Glomerular visceral epithelial cell (primary cell): ENCODE data around the gene MUSTN1.

ENCODE experiments used
- DNase-seq: peaks from one replicate; pipeline ENCODE4 v3.0.0-alpha.2; 2016; ENCODE audit errors: extremely low spot score

The MUSTN1 gene

GRCh38 chr3:52834871-52835501 lies at the start of gene MUSTN1:
MUSTN1 (minus strand) TSS chr3:52835019; CDS start chr3:52834948, 71 bp downstream.
- DNase-seq, result no peak

DNA sequence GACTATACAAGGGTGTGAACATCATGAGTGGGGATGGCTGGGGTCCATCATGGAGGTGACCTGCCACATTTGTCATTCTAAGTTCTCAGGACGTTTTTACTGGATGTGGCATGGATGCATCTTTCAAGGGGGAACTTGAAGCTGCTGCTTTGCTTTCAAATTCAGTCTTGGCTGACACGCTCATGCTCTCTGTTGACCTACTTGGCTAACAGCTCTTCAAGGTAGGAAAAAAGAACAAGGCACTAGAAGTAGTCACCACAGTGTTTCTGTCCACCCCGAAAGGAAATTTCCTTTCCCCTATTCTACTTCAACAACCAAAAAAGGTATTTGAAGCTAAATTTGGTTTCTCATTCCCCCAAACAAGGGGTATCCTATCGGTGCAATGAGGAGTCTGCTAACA lies 47.6 kb upstream of the MUSTN1 start:
- no peak for DNase-seq

- no peak for DNase-seq
Observed at GRCh38 chr3:52881871-52882270, 47.1 kb upstream of the MUSTN1 start.

DNA sequence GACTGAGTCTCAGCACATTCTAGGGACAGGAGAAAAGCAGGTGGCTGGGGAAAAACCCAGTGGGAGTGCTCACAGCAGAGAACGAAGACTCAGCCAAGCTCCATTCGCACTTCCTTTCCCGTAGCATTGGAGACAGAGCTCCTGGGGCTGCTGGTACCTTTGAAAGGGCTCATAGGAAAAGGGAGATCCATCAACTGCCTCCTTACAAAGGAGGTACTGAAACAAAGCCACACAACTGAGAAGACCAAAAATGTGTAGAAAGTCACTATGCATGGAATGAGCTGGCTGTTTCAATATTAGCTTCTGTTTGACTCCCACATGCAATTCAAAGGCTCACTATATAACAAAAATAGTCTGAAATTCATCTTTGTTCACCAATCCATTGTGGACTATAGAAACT lies 45.7 kb upstream of the MUSTN1 start:
- DNase-seq, result no peak

- no peak for DNase-seq
Observed at GRCh38 chr3:52880047-52880446, 45.2 kb upstream of the MUSTN1 start.

DNA sequence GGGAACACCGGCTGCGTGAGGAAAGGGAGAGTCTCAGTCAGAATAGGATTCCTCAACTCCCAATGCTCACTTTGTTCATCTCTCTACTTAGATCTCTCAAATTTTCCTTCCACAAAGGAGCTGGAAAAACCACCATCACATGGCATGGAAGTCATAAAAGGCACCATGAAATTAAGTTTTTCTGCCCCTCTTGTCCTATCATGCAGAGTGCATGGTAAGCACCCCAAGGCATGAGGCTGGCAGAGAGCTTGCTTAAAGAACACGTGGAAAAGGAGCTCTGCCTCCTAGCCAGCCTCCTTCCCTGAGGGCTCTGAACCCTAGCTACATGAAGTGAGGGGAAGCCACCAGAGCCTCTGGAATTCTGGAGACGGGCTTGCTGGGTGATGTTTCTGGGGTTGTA lies 44.8 kb upstream of the MUSTN1 start:
- no peak for DNase-seq

GRCh38 chr3:52879090-52879489 lies 44.3 kb upstream of the MUSTN1 start:
- no peak for DNase-seq

- DNase-seq, result no peak
Observed at GRCh38 chr3:52877085-52877484, 42.3 kb upstream of the MUSTN1 start.

DNA sequence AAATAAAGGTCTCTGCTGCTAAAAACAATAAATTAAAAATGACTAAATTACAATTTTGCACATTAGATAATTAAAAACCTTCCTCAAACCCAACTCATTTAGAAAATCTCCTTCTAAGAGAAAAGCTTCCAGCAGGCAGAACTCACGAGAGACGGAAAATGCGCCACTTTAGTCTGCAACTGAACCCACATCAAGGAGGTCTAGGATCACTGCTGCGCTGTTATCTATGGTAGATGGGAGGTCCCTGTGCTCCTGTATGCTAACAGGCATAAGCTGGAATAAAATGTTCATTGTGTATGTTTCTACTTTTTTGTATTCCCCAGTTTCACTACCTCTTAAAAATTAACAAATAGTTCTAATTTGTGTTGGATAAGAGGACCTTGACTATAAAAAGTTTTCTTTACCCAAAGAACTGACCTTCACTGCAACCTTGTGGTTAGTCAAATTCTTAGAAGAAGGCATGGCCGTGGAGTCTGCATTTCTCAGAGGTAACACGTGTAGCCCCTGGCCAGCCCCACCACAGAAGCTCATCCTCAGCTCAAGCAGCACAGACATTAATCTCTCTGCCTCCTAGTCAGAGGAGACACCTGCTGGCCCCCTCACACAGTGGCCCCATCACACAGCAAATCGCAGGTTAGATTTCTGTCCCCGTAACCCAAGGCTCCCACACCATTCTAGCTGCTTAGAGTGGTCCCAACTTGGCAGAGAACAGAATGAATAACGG lies 40.2 kb upstream of the MUSTN1 start:
- DNase-seq, result no peak

DNA sequence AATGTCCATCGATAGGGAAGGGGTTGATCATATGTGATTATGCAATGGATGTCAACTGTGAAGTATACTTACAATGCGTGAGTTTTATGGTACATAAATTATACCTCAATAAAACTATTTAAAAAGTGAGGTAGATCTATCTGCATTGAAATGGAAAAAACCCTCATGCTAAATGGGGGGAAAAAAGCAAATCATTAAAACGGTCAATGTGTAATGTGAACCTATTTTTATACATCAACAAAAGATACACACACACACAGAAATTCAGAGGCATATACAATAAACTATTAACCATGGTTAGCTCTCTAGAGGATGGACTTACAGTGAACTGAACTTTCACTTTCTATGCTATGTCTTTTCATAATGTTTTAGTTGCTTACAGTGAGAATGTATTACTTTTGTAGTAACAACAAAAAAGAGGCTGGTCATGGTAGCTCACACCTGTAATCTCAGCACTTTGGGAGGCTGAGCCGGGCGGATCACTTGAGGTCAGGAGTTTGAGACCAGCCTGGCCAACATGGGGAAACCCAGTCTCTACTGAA lies 39.4 kb upstream of the MUSTN1 start:
- no peak for DNase-seq

DNA sequence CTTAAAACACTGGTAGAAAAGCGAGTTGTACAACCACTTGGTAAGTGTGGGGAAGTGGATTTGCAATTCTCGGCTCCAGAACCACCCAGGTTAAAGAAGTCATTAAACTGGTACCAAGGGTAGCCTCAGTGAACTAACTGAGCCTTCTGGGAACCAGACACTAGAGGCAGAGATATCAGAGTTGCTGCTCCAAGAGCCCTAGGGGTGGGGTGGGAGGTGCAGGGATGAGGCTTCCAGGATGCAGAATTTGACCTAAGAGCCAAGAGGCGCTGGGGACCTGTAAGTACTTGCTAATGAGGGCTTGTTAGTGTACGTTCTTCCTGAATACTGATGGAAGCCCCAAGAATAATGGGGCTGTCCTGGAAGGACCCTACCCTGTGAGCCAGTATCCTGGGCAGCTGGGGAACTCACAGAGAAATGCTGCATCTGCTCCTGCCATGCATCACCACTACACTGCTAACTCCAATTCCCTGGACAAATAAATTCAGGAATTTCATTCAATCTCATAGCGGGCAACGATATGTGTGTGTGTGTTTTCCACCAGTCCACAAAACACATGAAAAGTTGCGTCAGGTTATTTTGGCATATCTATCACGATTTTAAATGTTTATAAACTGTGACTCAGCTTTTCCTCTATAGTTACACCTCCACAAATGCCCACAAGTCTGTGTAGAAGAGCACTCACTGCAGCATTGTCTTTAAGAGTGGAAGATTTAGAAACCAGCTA lies 38.8 kb upstream of the MUSTN1 start:
- no peak for DNase-seq

DNA sequence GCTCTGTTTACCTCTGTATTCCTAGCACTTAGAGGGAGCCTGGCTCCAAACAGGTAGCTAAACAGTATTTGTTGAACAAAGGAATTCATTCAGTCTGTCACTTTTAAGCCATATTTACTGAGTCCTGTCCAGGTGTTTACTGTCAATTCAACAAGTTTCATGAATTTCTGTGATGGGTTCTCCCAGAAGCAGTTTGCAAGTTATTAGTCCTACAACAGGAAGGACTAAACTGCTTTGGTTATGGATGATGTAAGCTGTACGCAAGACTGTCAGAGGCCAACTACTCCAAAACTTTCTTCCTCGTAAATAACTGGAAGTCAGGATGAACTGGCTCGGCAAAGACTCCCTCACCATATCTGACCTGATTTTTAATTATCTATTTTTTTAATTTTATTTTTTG lies 37.4 kb upstream of the MUSTN1 start:
- no peak for DNase-seq

DNA sequence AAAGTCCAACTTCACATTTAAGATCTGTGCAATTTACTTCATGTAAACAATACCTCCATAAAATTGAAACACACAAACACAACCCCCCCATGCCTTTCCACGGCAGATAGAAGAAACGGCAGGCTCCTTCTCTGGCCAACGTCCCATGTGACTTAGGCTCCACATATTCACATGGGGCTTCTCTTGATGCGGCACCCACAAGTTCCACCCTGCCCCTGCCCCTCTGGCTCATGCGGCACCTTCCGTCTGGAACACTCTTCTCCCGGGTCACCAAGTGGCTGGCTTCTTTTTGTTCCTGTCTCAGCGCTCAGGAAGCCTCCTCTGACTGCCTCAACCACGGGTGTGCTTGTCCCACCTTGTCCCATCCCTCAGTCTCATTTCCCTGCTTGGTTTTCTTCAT lies 36.9 kb upstream of the MUSTN1 start:
- DNase-seq, result no peak

- DNase-seq, result no peak
Observed at GRCh38 chr3:52870471-52870870, 35.7 kb upstream of the MUSTN1 start.

- DNase-seq, result no peak
Observed at GRCh38 chr3:52866427-52866826, 31.6 kb upstream of the MUSTN1 start.

GRCh38 chr3:52865994-52866393 lies 31.2 kb upstream of the MUSTN1 start:
- no peak for DNase-seq

DNA sequence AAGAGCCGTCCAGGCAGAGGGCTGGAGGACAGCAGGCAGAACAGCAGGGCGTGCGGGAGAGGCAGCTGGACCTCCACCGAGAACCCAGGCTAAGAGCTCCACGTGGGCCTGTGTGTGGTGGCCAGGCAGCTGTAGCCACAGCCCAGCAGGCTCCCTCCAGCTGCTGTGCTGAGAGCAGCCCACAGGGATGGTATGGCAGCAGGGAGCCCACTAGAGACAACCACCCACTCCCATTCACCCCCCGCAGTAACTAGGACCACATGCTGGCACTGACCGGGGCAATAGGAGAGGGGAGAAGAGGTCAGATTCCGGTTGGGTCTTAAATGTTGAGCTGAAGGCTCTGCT lies 25.6 kb upstream of the MUSTN1 start:
- DNase-seq, result no peak

DNA sequence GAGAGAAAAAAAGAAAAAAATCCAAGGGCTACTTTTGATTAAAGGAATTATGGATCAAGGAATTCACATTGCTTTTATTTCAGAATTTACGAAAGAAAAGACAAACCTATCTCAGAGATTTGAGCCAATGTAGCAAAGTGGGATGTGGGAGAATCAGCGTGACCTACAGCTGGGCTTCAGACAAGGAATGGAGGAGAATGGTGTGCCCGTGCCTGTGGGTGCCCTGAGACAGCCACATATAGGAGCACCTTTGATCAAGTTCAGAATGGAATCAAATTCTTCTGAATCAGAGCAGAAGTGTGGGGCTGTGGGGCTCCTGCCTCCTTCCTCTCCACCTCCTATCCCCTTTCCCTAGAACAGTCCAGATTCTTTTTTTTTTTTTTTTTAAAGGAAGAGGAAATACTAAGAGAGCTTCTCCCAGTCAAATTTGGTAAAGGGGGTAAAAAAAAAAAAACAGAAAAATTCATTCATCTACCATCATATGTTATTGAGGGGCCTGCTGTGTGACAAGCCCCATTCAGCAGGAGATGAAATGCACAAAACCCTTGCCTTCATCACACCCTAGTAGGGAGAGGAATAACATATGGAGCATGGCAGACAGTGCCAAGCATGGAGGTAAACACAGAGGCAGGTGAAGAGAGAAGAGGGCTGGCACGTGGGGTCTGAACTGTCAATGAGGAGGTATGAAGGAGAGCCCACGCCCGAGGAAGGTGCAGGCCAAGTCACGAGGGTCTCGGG lies 25.0 kb upstream of the MUSTN1 start:
- DNase-seq, result no peak

DNA sequence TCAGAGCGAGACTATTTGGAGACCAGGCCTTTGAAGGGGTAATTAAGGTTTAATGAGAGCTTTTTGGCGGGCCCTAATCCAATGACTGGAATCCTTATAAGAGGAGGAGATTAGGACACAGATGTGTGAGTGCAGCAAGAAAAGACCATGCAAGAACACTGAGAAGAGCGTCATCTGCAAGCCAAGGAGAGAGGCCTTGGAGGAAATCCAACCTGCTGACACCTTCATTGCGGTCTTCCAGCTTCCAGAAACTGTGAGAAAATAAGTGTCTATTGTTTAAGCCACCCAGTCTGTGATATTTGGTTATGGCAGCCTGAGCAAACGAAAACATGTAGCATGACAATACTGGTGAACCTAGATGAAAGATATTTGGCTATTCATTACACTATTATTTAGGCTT lies 23.0 kb upstream of the MUSTN1 start:
- DNase-seq, result no peak

GRCh38 chr3:52857133-52857532 lies 22.3 kb upstream of the MUSTN1 start:
- DNase-seq, result no peak

DNA sequence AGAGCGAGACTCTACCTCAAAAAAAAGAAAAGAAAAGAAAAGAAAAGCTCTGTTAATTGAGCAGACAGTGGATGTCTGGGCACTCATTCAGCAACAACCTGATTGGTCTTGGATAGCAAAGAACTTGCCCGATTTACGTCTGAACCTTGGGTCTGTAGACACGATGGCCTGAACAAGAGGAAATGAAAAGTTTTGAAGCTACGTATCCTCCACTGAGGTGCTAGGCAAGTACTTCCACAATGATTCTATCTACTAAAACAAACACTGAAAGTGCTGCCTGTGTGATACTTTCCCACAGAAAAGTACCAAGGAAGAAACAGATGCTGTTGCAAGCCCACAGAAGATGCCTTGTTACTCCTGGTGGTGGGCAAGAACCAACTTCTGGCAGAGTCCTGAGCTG lies 21.8 kb upstream of the MUSTN1 start:
- no peak for DNase-seq

DNA sequence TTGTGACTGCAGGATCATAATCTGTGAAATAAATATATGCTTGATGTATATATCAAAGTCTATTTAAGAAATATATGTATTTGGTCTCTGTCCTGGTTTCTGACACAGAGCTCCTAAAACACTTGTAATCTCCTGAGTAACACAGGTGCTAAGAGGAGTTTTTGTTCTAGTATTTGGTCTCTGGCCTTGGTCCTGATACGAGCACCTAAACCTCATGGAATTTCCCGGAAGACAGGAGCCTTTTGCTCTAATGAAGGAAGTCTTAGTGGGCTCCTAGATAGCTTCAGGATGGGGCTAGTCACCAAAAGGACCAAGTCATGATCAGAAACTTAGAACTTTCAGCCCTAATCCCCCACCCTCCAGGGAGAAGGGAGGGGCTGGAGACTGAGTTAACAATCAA lies 19.2 kb upstream of the MUSTN1 start:
- DNase-seq, result no peak
